Epithelial cell of alveolus of lung (primary cell): ENCODE measurements around the gene GSTM2. TPM values are rescaled to one million over a fixed set of nuclear protein-coding genes. Genes with fewer than 3 reads are reported as not detected.

Experiments used
- total RNA-seq: library from RNA; depleted of rRNA; stranded (reverse); fragments of >200 nt; gene quantifications from 2 replicates; pipeline ENCODE4 v1.2.1, GENCODE V29; 2015

Gene GSTM2
- 23.4 and 31.6 TPM in 2 replicates for total RNA-seq

GRCh38 chr1:109667452-109668122 is at the start of gene GSTM2:
GSTM2 (plus strand) TSS chr1:109668057; CDS start chr1:109668116, 59 bp downstream.

GRCh38 chr1:109619576-109620400 is 48.1 kb upstream of the GSTM2 start, which contains the start of the genes AMPD2 and GNAT2:
AMPD2 (plus strand) TSS chr1:109619837; CDS start chr1:109621176, 1,339 bp downstream.
GNAT2 (minus strand) TSS chr1:109619616; CDS start chr1:109612870, 6,746 bp downstream.

GRCh38 chr1:109655615-109656519 is 12.0 kb upstream of the GSTM2 start, which contains the start of gene GSTM4:
GSTM4 (plus strand) TSS chr1:109656099; CDS start chr1:109656390, 291 bp downstream.

GRCh38 chr1:109687641-109688499 is 20.0 kb downstream of the GSTM2 start, which contains the start of gene GSTM1:
GSTM1 (plus strand) TSS chr1:109687817; CDS start chr1:109687874, 57 bp downstream.

GRCh38 chr1:109711593-109712320 is 43.9 kb downstream of the GSTM2 start, which contains the start of gene GSTM5:
GSTM5 (plus strand) TSS chr1:109712251; CDS start chr1:109712313, 62 bp downstream.

Other genes starting within 250 kb of the GSTM2 start
- gene PSMA5, start 241.6 kb upstream of the GSTM2 start, total RNA-seq: 22.8 and 71.2 TPM in 2 replicates
- under 0.01 and 0.32 TPM in 2 replicates for gene SYPL2, start 201.5 kb upstream of the GSTM2 start, total RNA-seq
- gene ATXN7L2, start 184.2 kb upstream of the GSTM2 start, total RNA-seq: 4.7 and 6.5 TPM in 2 replicates
- gene CYB561D1, start 174.0 kb upstream of the GSTM2 start, total RNA-seq: 3.5 and 5.1 TPM in 2 replicates
- 0.78 and 2.0 TPM in 2 replicates for gene AMIGO1, start 158.3 kb upstream of the GSTM2 start, total RNA-seq
- gene GPR61, start 128.2 kb upstream of the GSTM2 start, total RNA-seq: not detected in 2 replicates
- gene GNAI3, start 119.4 kb upstream of the GSTM2 start, total RNA-seq: 7.4 and 10.5 TPM in 2 replicates
- 0.32 TPM in 1 of 2 replicates, not detected in the other for gene GNAT2, start 48.4 kb upstream of the GSTM2 start, total RNA-seq
- gene AMPD2, start 48.2 kb upstream of the GSTM2 start, total RNA-seq: 49.8 and 108 TPM in 2 replicates
- gene GSTM4, start 12.0 kb upstream of the GSTM2 start, total RNA-seq: 22.8 and 30.3 TPM in 2 replicates
- gene GSTM1, start 19.8 kb downstream of the GSTM2 start, total RNA-seq: not detected in 2 replicates
- gene GSTM5, start 44.2 kb downstream of the GSTM2 start, total RNA-seq: 4.9 and 14.5 TPM in 2 replicates
- gene GSTM3, start 73.0 kb downstream of the GSTM2 start, total RNA-seq: 70.4 and 104 TPM in 2 replicates
- gene EPS8L3, start 95.9 kb downstream of the GSTM2 start, total RNA-seq: not detected in 2 replicates
- 29.0 and 33.3 TPM in 2 replicates for gene CSF1, start 242.8 kb downstream of the GSTM2 start, total RNA-seq